HG03060 (cell line): Measurements from ENCODE around the gene NUP50.
A peak's percentile ranks its signal among the peaks of the same experiment; 100 is the strongest.

Source experiments
- ATAC-seq: cut with Tn5 transposase; IDR thresholded peaks from one replicate; pipeline ENCODE4 v1.9.1; 2021; ENCODE audit warnings: low read depth, moderate number of reproducible peaks; ENCODE audit not compliant: unreplicated experiment

NUP50 gene

DNA sequence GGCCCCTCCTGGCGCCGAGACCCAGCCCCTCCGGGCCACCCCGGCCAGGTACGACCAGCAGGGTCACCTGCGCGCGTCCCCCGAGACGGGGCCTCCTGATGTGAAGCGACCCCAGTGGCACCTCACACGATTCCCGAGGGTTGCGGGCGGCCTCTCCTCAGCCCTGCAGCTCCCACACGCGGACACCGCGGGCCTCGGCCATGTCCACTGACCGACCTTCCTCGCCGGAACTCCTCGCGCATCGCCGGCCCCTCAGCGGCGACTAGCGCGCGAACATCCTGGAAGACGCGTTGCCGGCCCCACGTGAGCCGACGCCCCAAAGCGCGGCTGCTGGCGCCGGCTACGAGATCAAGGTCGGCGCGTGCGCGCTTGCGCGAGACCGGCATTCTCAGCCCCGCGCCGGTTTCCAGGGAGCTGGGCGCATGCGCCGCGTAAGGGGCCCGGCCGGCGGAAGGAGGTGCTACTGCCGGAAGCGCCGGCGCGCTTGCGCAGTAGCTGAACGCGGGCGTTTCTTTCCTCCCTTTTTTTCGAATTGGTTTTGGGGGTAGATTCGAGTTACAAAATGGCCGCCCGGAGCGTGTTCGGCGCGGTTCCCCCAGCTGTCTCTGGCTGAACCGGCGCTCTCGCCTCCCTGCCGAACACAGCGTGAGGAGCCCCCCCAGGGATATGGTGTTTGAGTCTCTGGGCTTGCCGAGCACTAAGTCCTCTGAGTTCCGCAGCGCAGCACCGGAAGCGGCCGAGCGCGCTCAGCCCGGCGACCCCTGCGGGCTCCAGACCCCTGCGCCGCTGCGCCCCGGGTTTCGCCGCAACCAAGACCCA, at the start of gene NUP50:
TSS of gene NUP50 (plus strand) at position 475 of the 819 bp plus-strand sequence. CDS start 4,253 bp downstream, outside the sequence.
- peak; percentile 64 for ATAC-seq

GRCh38 chr22:45120440-45120839, 43.3 kb upstream of the NUP50 start:
- no peak for ATAC-seq

DNA sequence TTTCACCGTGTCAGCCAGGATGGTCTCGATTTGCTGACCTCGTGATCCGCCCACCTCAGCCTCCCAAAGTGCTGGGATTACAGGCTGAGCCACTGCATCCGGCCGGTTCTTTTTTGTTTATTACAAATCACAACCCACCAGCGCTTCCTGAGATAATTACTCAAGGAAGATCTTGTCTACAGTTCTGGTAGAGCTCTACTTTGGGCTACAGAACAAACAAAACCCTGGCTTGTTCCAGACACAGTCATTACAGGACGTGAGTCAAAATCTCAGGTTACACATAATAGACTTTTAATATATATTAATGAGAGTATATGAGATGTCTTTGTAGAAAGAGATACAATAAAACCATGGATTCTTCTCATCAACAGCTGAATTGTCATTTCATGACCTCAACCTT, 42.8 kb upstream of the NUP50 start:
- ATAC-seq = no peak

DNA sequence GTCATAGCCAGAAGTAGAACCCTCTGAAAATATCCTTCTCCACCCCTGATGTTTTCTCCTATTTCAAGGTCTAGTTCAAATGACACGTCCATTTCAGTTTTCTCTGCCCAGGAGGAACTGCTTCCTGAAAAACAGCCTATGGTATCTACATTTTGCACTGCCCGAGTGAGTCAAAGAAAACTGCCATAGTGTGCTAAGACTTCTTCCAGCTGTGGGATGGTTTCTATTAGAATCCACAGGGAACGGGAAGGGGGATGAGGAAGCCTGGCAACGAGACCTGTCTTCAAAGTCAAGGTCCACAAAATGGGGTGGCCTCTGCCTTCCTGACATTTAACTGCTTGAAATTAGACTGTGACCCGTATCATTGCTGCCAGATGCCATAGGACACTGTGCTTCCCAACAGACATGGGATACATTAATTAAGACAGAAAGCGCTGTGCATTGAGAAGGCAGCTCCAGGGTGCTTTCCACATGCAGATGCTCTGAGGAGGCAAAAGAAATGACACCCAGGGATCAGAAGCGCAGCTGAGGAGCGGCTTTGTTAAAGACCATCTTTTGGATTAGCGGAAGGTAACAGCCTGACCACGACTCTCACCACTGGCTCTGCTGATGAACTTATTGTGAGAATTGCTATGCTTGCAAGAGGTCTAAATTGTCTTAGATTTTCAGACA, 39.4 kb upstream of the NUP50 start:
- no peak for ATAC-seq

DNA sequence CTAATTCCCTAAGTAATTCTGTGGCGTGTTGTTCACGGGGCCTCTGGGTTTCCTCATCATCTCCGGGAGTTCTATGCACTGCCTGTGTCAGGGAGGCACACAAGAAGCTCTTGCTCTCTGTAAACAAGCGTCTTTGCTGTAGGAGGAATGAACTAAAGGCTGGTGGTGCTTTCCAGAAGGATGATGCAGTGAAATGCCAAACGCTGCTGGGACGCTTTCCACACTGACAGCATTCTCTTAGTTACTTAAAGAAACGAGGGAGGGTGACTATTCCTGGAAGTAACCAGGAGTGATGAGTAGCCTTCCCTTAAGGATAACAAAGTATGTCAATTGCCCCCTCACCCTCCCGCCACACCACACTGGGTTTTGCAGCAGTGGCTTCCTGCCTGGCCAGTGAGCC, 38.5 kb upstream of the NUP50 start:
- no peak for ATAC-seq

DNA sequence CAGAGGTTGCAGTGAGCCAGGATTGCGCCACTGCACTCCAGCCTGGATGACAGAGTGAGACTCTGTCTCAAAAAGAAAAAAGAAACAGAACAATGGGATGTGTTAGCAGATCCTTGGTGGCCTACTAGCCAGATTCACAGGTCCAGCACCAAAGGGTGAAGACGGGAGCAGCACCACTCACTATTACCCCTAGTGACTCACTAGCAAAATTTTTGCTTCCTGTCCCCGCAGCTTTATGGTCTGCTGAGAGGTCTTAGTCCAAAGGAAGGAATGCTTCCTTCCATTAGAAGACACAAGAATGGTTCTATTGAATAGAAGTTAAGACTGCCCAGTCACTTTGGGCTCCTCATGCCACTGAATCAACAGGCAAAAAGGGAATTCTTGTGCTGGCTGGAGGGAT, 35.9 kb upstream of the NUP50 start:
- ATAC-seq = no peak

- ATAC-seq = no peak
Observed at GRCh38 chr22:45129703-45130524, 33.8 kb upstream of the NUP50 start.

DNA sequence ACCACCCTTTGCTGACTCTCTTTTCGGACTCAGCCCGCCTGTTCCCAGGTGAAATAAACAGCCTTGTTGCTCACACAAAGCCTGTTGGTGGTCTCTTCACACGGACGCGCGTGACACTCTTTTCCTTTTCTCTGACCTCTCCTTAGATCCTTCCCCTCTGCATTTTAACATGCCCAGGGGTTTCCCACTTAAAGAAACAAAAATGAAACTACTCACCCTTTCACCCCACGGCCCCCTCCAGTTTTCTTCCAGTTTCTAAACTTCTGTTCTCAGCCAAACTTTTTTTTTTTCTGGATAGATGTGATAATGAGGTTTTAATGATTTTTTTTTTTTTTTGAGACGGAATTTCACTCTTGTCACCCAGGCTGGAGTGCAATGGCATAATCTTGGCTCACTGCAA, 32.8 kb upstream of the NUP50 start:
- ATAC-seq = no peak

DNA sequence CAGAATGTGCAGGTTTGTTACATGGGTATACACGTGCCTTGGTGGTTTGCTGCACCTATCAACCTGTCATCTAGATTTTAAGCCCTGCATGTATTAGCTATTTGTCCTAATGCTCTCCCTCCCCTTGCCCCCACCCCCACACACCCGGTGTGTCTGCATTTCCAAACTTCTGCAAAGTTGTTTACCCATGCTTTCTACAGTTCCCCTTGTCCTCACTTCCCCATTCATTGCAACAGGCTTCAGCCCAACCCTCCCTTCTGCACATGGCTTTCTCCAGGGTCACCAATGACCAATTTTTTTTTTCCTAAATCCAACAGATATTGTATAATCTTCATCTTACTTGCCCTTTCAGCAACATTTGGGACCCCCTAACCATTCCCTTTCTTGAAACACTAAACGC, 32.0 kb upstream of the NUP50 start:
- no peak for ATAC-seq

DNA sequence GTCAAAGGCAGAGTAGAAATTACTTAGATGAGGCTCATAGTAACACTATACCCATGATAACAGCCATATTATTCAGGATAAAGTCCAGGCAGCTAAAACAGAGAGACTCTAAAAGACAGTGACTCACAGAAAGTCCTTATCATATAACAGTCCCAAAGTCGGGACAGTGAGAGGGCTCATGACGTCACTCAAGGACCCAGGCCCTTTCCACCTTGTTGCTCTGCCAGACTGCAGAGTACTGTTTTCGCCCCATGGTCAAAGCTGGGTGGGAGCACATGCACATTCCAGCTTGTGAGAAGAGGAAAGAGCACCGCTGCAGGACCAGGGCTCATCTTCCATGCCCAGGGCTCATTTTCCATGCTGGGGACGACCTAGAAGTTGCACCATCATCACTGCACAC, 29.4 kb upstream of the NUP50 start:
- ATAC-seq = no peak

DNA sequence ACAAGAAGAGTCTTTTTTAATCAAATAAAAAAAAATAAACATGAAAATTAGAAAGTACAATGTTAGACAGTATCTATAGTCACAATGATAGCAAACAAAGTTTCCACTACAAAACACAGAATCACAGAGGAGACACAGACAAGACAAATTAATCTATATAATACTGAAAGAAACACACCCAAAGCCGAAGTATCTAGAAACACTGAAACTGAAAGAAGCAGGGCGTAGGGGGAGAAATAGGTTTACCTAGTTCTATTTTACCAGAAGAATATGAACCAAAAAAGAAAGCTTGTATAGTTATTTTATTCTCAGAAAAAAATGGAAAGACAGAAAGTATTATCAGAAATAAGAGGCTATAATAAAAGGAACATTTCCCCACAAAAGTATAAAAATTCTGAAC, 27.1 kb upstream of the NUP50 start:
- ATAC-seq = no peak

DNA sequence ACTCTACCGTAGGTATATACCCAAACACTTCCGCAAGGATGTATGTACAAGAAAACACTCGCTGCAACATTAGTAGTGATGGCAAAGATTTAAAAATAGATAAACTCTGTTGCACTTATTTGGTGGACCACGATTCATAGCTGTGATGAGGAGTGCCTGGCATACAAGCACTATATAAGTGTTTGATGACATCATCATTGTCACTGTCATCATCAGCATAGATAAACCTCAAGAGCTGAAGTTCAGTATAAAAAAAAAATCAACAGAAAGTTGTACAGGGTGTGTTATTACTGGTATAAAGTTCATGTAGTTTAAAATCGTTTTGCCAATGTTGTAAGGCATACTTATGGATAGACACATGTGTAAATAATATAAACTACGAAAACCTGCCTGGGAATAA, 24.0 kb upstream of the NUP50 start:
- ATAC-seq = no peak

GRCh38 chr22:45142376-45142775, 21.3 kb upstream of the NUP50 start:
- no peak for ATAC-seq

DNA sequence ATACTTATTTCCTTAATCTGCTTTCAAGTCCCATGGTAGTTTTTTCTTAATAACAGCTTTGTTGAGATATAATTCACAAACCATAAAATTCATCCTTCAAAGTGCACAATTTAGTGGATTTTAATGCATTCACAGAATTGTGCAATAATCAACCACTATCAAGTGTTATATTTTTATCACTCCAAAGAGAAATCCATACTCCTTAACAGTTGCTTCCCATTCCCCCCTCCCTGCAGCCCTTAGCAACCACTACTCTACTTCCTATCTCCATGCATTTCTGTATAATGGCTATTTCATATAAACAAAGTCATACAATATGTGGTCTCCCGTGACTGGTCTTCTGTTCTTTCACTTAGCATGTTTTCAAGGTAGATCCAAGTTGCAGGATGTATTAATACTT, 18.8 kb upstream of the NUP50 start:
- no peak for ATAC-seq

DNA sequence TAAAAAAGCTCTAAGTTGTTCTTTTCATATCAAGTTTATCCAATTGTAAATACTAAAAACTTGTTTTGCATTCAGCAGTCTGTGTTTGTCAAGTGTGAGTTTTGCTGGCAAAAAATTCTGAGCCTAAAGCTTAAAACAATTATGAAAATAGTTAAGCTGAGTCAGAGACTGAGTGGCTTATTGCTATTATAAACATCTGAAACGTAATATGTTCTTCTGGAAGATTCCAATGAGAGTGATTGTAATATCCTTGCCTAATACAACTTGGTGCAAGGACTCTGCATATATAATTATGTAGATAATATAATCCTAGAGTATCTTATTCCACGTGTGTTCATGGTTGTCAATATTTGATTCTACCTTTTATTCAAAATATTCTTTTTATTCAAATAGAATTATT, 14.1 kb upstream of the NUP50 start:
- no peak for ATAC-seq

GRCh38 chr22:45150139-45150538, 13.6 kb upstream of the NUP50 start:
- no peak for ATAC-seq

DNA sequence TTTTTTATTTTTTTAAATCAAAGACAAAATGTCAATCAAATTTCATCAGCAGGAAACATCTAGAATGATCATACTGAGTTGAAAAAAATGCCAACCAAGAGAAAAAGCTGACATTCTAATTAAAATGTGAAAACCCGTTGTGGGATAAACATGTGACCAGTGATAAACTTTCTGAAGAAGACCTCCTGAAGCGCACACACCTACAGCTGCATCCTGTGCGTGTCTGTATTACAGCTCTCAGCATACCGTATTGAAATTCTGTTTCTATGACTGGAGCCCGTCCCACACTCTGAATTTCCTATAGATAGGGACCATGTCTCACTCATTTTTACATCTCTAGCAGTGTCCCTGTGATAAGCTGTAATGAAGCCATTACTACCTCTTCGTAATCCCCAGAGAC, 12.2 kb upstream of the NUP50 start:
- ATAC-seq = no peak

DNA sequence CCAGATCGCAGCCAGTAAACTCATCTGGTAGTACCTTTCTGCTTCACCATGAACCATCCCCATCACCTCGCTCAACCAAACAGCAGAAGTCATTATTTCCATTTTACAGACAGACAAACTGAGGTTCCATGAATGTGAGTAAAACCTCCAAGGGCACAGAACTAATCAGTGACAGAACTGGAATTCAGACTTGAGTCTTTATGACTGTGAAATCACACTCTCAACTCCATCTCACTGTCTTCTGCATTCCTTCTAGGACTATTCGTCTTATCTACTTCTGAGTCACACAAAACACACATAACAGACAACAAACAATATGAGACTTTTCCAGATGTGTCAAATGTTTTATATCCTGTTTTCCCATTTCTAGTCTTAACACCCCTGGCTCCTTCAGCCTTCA, 9.3 kb upstream of the NUP50 start:
- ATAC-seq = no peak

DNA sequence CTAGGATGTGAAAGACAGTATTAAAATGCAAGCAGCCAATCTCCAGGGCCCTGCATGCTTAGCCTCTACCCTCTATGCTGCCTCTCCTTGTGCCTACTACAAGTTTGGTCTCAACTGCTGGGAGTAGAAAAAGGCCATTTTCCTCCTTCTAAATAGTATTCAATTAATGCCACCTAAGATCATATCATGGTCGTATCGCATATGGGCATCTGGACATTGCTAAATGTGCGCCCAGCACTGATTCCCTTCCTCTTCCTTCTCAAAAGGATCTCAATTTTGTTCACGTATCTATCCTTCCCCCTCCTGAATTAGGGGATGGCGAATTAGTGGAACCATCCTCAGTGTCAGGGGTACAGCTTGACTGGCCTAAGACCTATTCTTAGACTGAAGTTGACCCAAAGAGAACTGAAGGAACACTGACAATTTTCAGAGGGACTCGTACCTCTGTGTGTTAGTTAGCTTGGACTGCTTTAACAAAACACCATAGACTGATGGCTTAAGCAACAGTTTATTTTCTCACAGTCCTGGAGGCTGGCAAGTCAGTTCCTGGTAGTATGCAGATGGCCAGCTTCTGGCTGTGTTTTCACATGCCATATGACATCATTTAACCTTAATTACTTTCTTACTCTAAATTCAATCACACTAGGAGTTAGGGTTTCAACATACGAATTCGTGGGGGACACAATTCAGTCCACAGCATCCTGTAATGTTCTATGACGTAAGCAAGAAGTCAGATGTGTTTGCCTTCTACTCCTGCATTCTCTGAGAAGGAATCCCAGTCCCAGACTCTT, 8.5 kb upstream of the NUP50 start:
- no peak for ATAC-seq

GRCh38 chr22:45157907-45158306, 5.8 kb upstream of the NUP50 start:
- no peak for ATAC-seq
